Stimulated activated CD8-positive, alpha-beta memory T cell treated with anti-CD3 and anti-CD28 coated beads, Interleukin-7, amount 100 ng/mL, for 24 hours (primary cell): ENCODE data around the gene MAPK12.
"Not testable (repeated sequence)": the region's sequence is repeated elsewhere in the genome, so short reads cannot be mapped to it uniquely, and the experiment has no call there.

Experiments used
- DNase-seq: peaks from one replicate; pipeline ENCODE4 v3.0.0-alpha.2; 2020; ENCODE audit warnings: low read depth

MAPK12 gene

GRCh38 chr22:50281957-50282356 is 20.5 kb upstream of the MAPK12 start:
- no peak for DNase-seq

GRCh38 chr22:50281384-50281760 is 19.9 kb upstream of the MAPK12 start:
- DNase-seq = no peak

DNA sequence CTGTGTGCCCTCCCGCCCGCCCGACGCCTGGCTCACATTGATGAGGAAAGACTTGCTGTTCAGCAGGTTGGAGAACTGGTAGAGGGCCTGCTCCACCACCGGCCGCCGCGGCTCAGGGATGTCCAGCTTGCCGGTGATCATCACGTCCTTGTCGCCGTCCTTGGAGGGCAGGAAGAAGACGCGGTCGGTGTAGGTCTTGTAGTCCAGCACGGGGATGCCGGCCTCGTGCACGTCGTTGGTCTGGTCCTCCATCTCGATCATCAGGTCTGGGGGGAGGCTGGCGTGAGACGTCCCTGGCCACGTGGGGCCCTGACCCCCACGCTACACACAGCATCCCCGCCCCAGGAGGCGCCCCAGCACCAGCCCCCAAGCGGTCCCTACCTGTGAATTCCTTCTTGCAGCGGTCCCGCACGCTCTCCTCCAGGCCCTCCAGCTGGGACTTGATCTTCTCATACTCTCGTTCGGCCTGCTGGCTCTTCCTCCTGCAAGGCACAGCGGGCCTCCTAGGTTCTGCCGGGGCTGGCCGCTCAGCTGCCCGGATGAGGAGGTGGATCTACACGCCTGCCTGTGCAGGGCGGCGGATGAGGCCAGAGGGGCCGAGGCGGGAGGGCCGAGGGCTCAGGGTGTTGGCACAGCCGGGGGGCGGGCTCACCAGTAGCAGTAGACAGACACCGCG is 19.4 kb upstream of the MAPK12 start:
- DNase-seq = no peak

- DNase-seq = no peak
These were observed 18.7 kb upstream of the MAPK12 start for GRCh38 chr22:50280022-50280707.

GRCh38 chr22:50278956-50279619 is 17.6 kb upstream of the MAPK12 start:
- DNase-seq = no peak

GRCh38 chr22:50278461-50278860 is 17.0 kb upstream of the MAPK12 start:
- no peak for DNase-seq

GRCh38 chr22:50277761-50278160 is 16.3 kb upstream of the MAPK12 start:
- DNase-seq = no peak

- no peak for DNase-seq
These were observed 14.7 kb upstream of the MAPK12 start for GRCh38 chr22:50276143-50276542.

DNA sequence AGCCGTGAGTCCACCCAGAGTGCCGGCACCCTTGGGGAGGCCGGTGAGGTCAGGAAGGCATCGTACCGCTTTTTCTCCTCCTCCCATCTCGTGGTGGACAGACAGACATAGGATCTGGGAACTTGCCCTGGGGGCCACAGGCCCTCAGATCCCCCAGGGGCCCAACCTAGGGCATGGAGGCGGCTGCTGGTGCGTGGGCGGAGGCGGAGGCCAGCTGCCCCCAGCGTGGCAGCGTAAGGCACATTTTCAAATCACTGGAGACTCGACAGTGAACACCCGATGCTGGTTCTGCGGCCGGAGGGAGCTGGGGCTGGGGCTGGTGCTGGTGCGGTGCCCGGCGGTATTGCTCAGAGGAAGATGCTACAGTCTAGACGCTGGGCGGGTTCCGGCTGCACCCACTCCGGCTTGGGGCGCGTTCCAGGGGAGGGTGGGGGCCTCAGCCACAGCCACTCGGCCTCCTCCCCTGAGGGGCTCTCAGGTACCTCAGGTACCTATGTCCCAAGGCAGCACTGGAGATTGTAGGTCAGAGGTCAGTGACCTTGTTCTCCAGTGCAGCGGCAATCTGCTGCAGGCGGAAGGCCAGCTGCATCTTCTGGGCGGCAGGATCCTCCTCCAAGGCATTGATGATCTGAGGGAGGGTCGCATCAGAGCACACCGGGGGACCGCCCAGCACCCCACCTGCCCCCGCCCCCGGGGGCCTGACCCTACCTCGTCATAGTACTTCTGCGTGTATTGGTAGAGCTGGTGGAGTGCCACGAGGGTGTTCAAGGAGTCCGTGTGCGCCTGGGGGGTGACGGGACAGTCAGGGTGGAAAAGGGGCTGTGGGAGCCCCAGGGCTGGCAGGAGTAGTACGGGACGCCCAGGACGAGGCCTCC is 13.9 kb upstream of the MAPK12 start:
- no peak for DNase-seq

GRCh38 chr22:50274771-50275170 is 13.3 kb upstream of the MAPK12 start:
- DNase-seq = no peak

GRCh38 chr22:50274311-50274710 is 12.8 kb upstream of the MAPK12 start:
- no peak for DNase-seq

DNA sequence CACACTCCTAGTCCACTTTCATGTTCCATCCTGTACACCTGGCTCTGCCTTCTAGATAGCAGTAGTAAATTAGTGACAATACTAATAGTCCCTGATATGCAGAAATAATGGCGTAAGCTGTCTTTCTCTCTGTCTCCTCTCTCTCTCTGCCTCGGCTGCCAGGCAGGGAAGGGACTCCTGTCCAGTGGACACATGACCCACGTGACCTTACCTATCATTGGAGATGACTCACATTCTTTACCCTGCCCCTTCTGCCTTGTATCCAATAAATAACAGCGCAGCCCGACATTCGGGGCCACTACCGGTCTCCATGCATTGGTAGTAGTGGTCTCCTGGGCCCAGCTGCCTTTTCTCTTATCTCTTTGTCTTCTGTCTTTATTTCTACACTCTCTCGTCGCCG is 12.3 kb upstream of the MAPK12 start:
- DNase-seq = not testable (repeated sequence)

DNA sequence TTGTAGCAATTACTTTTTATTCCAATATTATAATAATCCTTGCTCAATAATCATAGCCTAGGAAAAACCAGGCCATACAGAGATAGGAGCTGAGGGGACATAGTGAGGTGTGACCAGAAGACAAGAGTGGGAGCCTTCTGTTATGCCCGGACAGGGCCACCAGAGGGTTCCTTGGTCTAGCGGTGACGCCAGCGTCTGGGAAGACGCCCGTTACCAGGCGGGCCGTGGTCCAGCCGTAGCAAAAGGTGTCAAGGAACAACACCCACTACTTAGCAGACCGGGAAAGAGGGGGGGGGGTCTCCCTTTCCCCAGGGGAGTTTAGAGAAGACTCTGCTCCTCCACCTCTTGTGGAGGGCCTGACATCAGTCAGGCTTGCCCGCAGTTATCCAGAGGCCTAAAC is 11.9 kb upstream of the MAPK12 start:
- DNase-seq = not testable (repeated sequence)

DNA sequence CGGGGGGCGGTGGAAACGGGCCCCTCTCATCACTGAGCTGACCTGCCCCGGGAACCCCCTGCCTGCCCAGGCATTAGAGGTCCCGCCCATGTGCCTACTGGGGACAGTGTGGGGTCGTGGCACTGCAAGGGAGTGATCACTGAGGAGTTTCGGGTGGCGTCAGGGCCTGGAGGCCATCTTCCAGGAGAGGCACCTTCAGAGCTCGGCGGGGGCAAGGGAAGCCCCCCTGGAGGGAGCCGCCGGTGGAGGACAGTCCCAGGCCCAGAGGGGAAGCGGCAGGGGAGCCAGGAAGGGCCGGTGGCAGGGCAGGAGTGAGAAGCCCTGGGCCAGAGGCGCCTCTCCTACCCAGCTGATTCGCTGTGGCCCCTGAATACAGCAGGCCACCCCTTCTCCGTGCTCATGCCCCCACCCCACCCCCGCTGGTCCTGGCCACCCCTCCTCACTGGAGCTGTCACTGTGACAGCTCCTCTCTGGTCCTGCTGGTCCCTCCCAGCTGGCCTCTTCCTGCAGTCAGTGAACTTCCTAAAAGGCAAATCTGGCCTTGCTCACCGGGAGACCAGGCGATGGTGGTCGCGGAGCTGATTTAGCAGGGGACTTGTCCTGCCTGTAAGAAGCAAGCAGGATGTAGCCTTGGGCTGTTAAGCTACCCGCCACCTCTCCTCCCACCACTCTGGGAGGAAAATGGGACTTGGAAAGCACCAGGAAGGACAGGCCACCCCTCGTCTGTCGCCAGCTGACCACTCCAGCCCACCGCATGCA is 10.7 kb upstream of the MAPK12 start:
- DNase-seq = no peak

DNA sequence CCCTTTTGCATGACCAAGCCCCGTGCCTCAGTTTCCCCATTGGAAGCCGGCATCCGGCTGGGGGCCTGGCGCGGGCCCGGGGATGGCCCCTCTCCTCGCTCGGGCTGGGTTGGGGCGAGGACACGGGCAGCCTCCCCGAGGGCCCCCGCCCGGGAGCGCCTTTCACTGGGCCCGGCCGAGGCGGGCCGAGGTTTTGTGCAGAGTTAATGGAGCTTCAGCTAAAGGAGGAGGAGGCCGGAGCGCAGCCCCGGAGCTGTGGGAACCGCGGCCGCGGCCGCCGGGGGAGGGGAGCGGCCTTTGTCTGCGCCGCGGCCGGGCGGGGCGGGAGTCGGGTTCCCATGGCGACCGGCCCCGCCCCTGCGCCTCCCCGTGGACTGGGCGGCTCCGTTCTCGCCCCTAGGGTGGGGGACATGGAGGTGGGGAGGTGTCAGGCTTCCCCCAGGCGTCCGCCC is 10.1 kb upstream of the MAPK12 start:
- DNase-seq = no peak

DNA sequence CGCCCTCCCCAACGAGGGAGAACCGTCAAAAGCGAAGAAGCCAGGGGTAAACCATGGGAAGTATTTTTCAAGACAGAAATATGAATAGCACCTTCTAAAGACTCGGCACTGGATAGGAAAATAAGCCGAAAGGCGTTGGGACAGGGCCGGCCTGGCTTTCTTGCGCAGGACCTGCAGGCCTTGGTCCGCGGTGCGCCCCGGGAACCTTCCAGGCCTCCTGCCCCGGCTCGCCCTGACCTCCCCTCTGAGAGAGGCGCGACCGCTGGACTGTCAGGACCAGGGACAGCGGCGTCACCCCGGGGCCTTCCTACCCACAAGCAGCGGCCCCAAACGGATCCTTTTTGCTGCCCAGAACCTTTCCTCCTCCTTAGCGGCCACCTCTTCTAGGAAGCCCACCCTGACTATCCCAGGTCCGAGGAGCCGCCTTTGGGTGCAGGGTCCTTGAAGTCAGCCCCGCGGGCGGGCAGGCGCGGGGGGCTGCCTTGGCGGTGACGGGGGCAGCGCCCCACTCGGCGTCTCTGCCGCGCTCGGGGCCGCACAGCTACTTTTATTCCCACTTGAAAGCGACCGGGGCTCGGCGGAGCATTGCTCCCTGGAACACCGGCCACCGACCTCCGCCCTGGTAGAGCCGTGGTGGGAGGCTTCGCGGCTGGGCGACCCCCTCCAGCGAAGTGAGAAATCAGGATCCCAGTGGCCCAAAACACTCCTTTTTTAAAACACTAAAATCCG is 9.3 kb upstream of the MAPK12 start:
- DNase-seq = no peak

- DNase-seq = no peak
These were observed 8.6 kb upstream of the MAPK12 start, which contains the start of gene MAPK11 for GRCh38 chr22:50269970-50270665. Gene MAPK11 (minus strand): TSS chr22:50270380. CDS start chr22:50270292, 88 bp downstream.

DNA sequence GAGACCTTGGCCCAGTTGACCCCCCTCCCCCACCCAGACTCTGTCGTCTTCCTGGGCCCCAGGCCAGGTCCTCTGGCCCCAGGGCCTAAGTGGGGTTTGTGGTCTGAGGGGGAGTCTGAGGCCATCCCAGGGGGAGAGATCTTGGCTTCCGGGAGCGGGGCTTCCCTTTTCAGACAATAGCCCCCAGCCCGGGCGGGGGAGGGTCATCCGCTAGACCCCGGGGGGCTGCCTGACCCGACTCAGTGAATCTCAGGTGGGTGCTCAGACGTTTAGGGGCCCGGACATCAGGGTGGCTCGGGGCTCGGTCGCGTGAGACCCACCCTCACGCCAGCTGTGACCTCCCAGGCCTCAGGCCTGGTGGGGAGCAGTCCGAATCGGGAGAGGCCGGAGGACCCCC is 8.1 kb upstream of the MAPK12 start:
- no peak for DNase-seq

GRCh38 chr22:50268655-50269113 is 7.2 kb upstream of the MAPK12 start:
- DNase-seq = no peak
